IPS-NIHi11 (cell line): Measurements from ENCODE around the gene MFN1.
"Not testable (repeated sequence)": the region's sequence is repeated elsewhere in the genome, so short reads cannot be mapped to it uniquely, and the experiment has no call there.

ENCODE experiments used
- DNase-seq: peaks from one replicate; pipeline ENCODE4 v3.0.0; 2012; ENCODE audit warnings: mixed read lengths, low spot score

Gene MFN1

GRCh38 chr3:179347345-179348194 lies at the start of gene MFN1:
Gene MFN1 (plus strand): TSS chr3:179347709. CDS start chr3:179348852, 1,143 bp downstream.
- DNase-seq, result peak; percentile 95

- DNase-seq, result no peak
Measured at GRCh38 chr3:179297971-179298725, 49.4 kb upstream of the MFN1 start.

- DNase-seq, result no peak
Measured at GRCh38 chr3:179299316-179299715, 48.2 kb upstream of the MFN1 start.

DNA sequence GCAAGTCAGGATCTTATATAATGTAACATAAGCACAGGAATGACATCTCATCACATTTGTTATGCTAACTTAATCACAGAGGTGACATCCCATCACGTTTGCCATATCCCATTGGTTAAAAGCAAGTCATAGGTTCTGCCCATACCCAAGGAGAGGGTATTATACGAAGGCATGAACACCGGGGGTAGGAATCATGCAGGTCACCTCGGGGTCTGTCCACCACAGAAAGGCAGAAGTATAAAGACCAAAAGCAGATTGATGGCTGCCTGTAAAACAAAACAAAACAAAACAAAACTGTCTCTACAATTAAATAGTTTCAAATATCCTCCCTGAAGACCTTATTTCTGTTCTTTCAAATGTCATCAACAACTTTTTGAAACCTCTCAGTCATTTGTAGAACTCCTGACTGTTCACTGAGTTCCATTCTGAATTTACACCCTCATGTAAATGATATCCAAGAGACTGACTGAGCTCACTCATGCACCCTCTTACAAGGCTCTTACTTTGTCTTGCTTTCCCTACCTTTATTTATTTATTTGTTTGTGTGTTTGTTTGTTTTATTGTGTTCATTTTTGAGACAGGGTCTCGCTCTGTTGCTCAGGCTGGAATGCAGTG lies 47.4 kb upstream of the MFN1 start:
- no peak for DNase-seq

- no peak for DNase-seq
Measured at GRCh38 chr3:179301645-179302044, 45.9 kb upstream of the MFN1 start.

GRCh38 chr3:179302111-179302510 lies 45.4 kb upstream of the MFN1 start:
- DNase-seq, result no peak

DNA sequence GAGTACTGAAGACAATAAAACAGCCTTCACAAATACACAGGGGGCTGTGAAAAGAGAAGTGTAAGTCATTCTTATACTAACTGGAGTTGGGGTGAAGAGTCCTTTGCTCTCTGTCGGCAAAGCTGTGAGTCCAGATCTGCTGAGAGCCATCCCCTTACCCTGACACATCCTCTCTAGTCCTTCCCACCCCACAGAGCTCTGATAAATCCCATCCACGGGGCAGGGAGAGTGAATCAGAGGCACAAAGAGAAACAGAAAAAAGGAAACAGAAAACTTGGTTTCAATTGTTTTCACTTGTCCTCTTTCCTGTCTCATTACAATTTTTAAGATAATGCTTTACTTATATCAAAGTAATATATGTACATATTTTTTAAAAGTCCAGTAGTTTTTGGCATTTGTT lies 42.9 kb upstream of the MFN1 start:
- no peak for DNase-seq

DNA sequence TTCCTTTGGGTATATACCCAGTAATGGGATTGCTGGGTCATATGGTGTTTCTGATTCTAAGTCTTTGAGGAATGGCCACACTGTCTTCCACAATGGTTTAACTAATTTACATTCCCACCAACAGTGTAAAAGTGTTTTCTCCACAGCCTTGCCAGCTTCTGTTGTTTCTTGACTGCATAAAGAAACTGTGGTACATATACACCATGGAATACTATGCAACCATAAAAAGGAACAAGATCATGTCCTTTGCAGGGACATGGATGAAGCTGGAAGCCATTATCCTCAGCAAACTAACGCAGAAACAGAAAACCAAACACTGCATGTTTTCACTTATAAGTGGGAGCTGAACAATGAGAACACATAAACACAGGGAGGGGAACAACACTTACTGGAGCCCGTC lies 40.1 kb upstream of the MFN1 start:
- DNase-seq, result not testable (repeated sequence)

GRCh38 chr3:179308001-179308400 lies 39.5 kb upstream of the MFN1 start:
- DNase-seq, result no peak

DNA sequence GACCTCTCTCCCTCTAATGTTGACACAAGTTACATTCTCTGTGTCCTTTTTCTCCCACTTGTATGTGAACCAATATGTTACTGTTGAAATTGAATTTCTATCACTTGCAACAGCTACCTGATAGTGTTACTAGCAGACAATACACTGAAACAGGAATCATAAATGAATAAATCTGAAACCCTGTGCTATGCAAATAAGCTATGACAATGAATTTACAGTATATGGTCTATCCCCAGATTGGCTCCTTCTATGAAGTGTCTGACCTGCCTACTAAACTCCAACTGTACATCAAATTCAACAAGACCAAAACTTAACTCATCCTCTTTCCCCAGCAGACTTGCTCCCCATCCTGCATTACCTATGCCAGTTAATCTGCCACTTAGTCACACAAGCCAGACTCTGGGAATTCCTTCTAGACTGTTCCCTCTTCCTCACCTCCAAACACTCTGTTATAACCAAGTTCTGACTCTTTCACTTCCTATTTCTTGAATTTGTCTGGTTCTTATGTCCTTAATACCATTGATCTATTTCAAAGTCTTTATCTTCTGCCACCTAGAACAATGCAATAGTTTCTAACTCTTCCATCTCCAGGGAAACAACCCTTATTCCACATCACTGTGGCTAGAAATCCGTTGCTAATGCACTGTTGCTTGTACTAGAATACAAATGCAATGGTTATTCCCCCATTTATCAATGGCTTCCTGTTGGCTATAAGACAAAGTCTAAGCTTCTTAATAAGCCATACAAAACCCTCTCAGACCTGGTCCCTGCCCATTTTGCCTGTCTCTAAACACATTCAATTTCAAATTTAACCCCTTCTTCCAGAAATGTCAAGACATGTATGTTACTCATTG lies 38.1 kb upstream of the MFN1 start:
- DNase-seq, result no peak

GRCh38 chr3:179318876-179319275 lies 28.6 kb upstream of the MFN1 start:
- no peak for DNase-seq

DNA sequence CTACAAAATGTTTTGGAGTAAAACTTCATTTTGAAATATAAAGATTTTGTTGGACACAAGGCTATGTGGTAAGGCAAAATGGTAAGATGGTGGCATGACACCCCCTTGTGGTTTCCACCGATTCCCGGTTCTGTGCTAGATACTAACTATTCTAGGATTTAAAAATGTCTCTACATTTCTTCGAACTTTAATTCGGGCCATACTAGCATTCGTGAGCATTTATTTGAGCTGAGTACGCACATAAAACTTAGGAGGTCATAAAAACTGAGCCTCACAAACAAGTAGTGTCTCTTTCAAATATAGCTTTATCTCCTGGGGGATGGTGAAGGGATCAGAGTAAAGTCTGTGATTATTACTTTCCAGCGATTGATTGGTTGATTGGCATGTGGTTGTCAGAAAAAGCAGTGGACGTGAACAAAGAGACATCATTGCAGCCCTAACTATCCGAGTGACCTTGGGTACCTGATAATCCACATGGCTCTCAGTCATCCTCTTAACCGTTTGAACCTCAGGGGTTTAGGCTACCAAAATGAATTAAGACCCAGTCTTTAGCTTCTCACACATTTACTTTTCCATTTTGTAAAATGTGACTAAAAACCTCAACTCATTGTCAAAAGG lies 25.7 kb upstream of the MFN1 start:
- peak; percentile 35 for DNase-seq

DNA sequence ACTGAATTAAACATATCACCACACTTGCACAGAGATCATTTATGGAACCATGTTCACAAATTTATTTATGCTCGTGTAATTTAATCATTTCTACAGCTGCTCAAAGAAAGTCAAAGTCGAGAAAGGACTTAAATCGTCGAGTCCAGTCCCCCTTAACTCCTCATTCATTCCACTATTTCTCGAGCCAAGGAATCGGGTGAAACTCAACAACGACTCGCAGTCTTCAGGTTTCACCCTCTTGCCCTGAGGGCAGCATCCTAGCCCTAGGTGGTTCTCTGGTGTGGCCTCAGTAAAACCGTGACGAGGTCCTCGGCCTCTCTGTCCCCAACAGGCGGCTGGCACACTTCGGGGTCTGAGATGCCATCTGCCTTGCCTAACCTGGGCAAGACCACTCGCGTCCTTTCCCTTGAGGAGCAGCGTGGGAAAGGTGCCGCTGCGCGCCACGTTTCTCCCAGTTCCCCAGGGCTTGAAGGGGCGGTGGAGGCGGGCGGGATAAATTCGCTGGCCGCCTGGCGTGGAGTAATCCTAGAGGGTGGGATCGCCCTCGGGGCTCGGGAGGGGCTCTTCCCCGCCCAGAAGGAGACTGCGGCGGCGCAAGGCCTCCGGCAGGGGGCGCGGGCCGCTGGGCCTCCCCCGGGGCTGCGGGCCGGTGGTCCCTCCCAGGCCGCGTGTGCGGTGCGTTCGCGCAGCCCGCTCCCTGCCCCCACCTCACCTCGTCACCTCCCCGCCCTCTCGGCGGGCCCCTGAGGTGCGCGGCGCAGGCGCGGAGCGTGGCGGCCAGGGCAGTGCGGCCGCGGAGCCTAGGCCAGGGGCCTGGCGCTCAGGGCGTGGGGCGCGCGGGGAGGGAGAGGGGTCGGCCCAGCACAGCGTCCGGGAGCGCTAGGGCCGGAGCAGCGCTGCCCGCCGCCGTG lies 25.0 kb upstream of the MFN1 start, which contains the start of gene ZNF639:
Gene ZNF639, plus strand, starts transcription at position 746 of the 911 bp plus-strand sequence. CDS start 5,263 bp downstream, outside the sequence.
- peak; percentile 97 for DNase-seq

- peak; percentile 77 for DNase-seq
Measured at GRCh38 chr3:179323197-179324110, 24.1 kb upstream of the MFN1 start.

DNA sequence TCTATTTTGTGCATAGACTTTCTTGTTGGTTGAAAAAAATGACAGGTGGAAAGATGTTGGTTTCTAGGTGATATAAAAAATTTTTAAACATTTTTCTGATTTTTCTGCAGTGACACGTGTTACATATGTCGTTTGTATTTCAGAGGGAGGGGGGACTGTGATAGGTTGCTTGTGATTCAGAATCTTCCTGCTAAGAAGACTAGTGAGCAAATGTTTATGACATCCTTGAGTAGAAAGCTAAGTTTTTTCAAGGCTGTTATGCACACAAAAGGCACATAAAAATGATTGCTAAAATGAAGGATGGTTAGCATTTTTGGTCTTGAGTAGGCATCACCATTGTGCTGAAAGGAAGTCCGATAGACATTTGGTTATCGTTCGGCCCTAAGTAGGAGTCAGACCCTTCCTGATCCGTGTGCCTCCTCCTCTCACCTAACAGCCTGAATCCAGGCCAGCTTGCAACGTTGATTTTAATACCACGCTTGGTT lies 23.2 kb upstream of the MFN1 start:
- DNase-seq, result no peak

GRCh38 chr3:179330438-179330837 lies 17.1 kb upstream of the MFN1 start:
- no peak for DNase-seq

- DNase-seq, result no peak
Measured at GRCh38 chr3:179332240-179332639, 15.3 kb upstream of the MFN1 start.

- no peak for DNase-seq
Measured at GRCh38 chr3:179333084-179333483, 14.4 kb upstream of the MFN1 start.
